Trophoblast cell (in vitro differentiated cells and primary cell): Measurements from ENCODE around the gene TIMM17B.
A peak's percentile ranks its signal among the peaks of the same experiment; 100 is the strongest.

ENCODE experiments used
- DNase-seq, 2 donors: peaks; one replicate each; pipeline ENCODE4 v3.0.0-alpha.2; 2016
- H2AFZ ChIP-seq: 2 replicates; pipeline ENCODE4 v1.6.1; 2013; ENCODE audit warnings: low read length, moderate library complexity, mild to moderate bottlenecking; ENCODE audit not compliant: insufficient read depth, poor library complexity
- H2AK5ac ChIP-seq: 2 replicates; pipeline ENCODE4 v1.6.1; 2013; ENCODE audit warnings: mild to moderate bottlenecking, low read length
- H2BK120ac ChIP-seq: 2 replicates; pipeline ENCODE4 v1.6.1; 2013; ENCODE audit warnings: low read length, mild to moderate bottlenecking, moderate library complexity; ENCODE audit not compliant: insufficient read depth, poor library complexity
- H2BK12ac ChIP-seq: 2 replicates; pipeline ENCODE4 v1.6.1; 2013; ENCODE audit warnings: mild to moderate bottlenecking, low read length, moderate library complexity
- H2BK5ac ChIP-seq: 2 replicates; pipeline ENCODE4 v1.6.1; 2013; ENCODE audit warnings: low read length, low read depth, moderate library complexity, mild to moderate bottlenecking; ENCODE audit not compliant: poor library complexity
- H3K14ac ChIP-seq: 2 replicates; pipeline ENCODE4 v1.6.1; 2013; ENCODE audit warnings: mild to moderate bottlenecking, low read length
- H3K18ac ChIP-seq: 2 replicates; pipeline ENCODE4 v1.6.1; 2013; ENCODE audit warnings: mild to moderate bottlenecking, low read length
- H3K23ac ChIP-seq: 2 replicates; pipeline ENCODE4 v1.6.1; 2013; ENCODE audit warnings: low read length
- H3K27ac ChIP-seq: 2 replicates; pipeline ENCODE4 v1.5.1; 2013; ENCODE audit warnings: low read depth, mild to moderate bottlenecking, inconsistent platforms, low read length, moderate library complexity
- H3K27me3 ChIP-seq: 2 replicates; pipeline ENCODE4 v1.6.1; 2013; ENCODE audit warnings: inconsistent platforms, mild to moderate bottlenecking, low read length, moderate library complexity; ENCODE audit not compliant: insufficient read depth
- H3K36me3 ChIP-seq, 2 experiments: 1 replicate in 1 of 2; 2 replicates in 1 of 2; pipeline ENCODE4 v1.6.1; 2013; ENCODE audit warnings: low read length in 2 of 2, mild to moderate bottlenecking in 2 of 2, moderate library complexity in 1 of 2; ENCODE audit not compliant: insufficient read depth in 2 of 2, control insufficient read depth in 1 of 2
- H3K4ac ChIP-seq: 2 replicates; pipeline ENCODE4 v1.6.1; 2013; ENCODE audit warnings: low read depth, mild to moderate bottlenecking, low read length, moderate library complexity
- H3K4me1 ChIP-seq, 2 experiments: 1 replicate in 1 of 2; 2 replicates in 1 of 2; pipeline ENCODE4 v1.6.1; 2013; ENCODE audit warnings: low read length in 2 of 2, mild to moderate bottlenecking in 2 of 2, moderate library complexity in 1 of 2; ENCODE audit not compliant: insufficient read depth in 2 of 2, control insufficient read depth in 1 of 2
- H3K4me2 ChIP-seq: 2 replicates; pipeline ENCODE4 v1.6.1; 2013; ENCODE audit warnings: inconsistent platforms, mild to moderate bottlenecking, low read length, moderate library complexity
- H3K4me3 ChIP-seq: 2 replicates; pipeline ENCODE4 v1.5.1; 2013; ENCODE audit warnings: mild to moderate bottlenecking, low read depth, low read length, inconsistent platforms
- H3K79me1 ChIP-seq: one replicate; pipeline ENCODE4 v1.6.1; 2013; ENCODE audit warnings: low read length
- H3K79me2 ChIP-seq: 2 replicates; pipeline ENCODE4 v1.6.1; 2013; ENCODE audit warnings: low read length, mild to moderate bottlenecking; ENCODE audit not compliant: control insufficient read depth, insufficient read depth, poor library complexity
- H3K9ac ChIP-seq: 2 replicates; pipeline ENCODE4 v1.6.1; 2013; ENCODE audit warnings: mild to moderate bottlenecking, low read length
- H3K9me3 ChIP-seq: 2 replicates; pipeline ENCODE4 v1.6.1; 2013; ENCODE audit warnings: low read depth, mild to moderate bottlenecking, control low read depth, inconsistent platforms, low read length; ENCODE audit not compliant: insufficient read depth
- H4K12ac ChIP-seq: 2 replicates; pipeline ENCODE4 v1.6.1; 2013; ENCODE audit warnings: low read depth, mild to moderate bottlenecking, low read length, moderate library complexity
- H4K8ac ChIP-seq: 2 replicates; pipeline ENCODE4 v1.6.1; 2013; ENCODE audit warnings: low read depth, mild to moderate bottlenecking, low read length, moderate library complexity
- H4K91ac ChIP-seq: one replicate; pipeline ENCODE4 v1.6.1; 2013; ENCODE audit warnings: low read depth, mild to moderate bottlenecking, low read length, moderate library complexity
- WGBS: extraction: QIAGEN DNeasy Blood & Tissue Kit; methylation state at CpG from one replicate; pipeline ENCODE4 v1.1.7; 2013; ENCODE audit warnings: missing lambda C conversion rate; ENCODE audit not compliant: insufficient read length, insufficient coverage; ENCODE audit errors: extremely low coverage; 5-methylcytosine and 5-hydroxymethylcytosine counted together

TIMM17B gene

DNA sequence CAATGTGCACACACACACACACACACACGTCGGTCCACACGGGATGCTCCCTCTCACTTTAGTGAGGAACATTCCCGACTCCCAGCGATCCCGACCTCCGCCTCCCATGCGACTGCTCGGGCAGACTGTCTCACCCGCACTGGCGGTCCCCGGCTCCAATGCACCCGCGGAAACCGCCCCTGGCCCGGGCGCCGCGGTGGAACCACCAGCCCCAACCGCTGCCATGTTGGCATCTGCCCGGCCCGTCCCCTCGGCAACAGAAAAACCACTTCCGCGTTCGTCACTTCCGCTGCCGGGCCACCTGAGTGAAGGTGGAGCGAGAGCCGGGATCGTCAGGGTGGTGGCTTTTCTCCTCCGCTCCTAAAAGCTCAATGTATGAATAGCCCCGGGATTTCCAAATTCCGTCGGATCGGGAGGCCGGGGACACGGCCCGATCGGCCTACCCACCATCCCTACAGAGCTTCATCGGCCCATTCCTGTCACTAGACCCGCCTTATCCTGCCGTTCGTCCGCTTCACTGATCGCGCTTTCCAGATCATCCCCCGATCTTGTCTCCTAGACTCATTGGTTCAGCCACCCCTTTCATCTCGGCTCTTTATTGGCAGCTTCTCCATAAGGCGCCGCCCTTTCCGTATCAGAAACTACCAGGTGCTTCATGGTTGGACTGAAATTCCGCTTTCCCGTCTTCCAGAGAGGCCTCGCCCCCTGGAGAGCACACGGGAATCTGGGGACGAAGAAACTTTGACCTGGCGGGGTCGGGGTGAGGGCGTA, 14.0 kb upstream of the TIMM17B start, which contains the start of gene SLC35A2:
TSS of gene SLC35A2 (minus strand) at position 235 of the 771 bp plus-strand sequence. CDS start at position 225, 10 bp downstream.
- Histone ChIP-seq H2BK12ac (no peak within 1 kb of the TSS), H3K4me3 (peak within 1 kb of the TSS; percentile 84), H2AFZ (peak within 1 kb of the TSS; percentile 54), H2BK120ac (no peak within 1 kb of the TSS), H2BK5ac (no peak within 1 kb of the TSS), H3K36me3 (peaks cover 16 to 22% of the 10 kb centered on the region in 2 experiments), H3K9me3 (no peaks in the 10 kb centered on the region), H3K14ac (peak within 1 kb of the TSS; percentile 87), H2AK5ac (peak within 1 kb of the TSS; percentile 76), H3K4me2 (peak within 1 kb of the TSS; percentile 84), H3K18ac (peak within 1 kb of the TSS; percentile 28), H4K8ac (peak within 1 kb of the TSS; percentile 76), H3K79me1 (peaks cover 7% of the 10 kb centered on the region), H3K79me2 (no peaks in the 10 kb centered on the region), H3K27ac (peak within 1 kb of the TSS; percentile 65), H3K27me3 (no peaks in the 10 kb centered on the region), H3K4me1 (no peaks in the 10 kb centered on the region), H3K9ac (peak within 1 kb of the TSS; percentile 87), H3K4ac (peak within 1 kb of the TSS; percentile 57), H4K12ac (peak within 1 kb of the TSS; percentile 74), H3K23ac (no peak within 1 kb of the TSS), H4K91ac (peak within 1 kb of the TSS; percentile 67)
- WGBS = no CpG with 5 or more reads among the region's 60 CpGs
- peak; percentile 73 to 81 for DNase-seq

- H3K79me1 ChIP-seq = peaks cover 7% of the 10 kb centered on the region
- peak overlapping the region; percentile 74 for H4K12ac ChIP-seq
Observed at GRCh38 chrX:48910926-48911411, 13.4 kb upstream of the TIMM17B start.

GRCh38 chrX:48909703-48910294, 12.2 kb upstream of the TIMM17B start:
- Histone ChIP-seq H4K12ac (no peak overlapping the region), H3K9me3 (no peaks in the 10 kb centered on the region), H3K36me3 (peaks cover 29 to 33% of the 10 kb centered on the region in 2 experiments), H4K8ac (no peak overlapping the region), H3K4ac (no peak overlapping the region), H3K9ac (no peak overlapping the region), H3K18ac (no peak overlapping the region), H3K27ac (no peak overlapping the region), H3K4me2 (no peak overlapping the region), H2BK5ac (no peak overlapping the region), H3K4me1 (no peaks in the 10 kb centered on the region), H3K79me2 (no peaks in the 10 kb centered on the region), H3K79me1 (peaks cover 7% of the 10 kb centered on the region), H2BK120ac (no peak overlapping the region), H3K14ac (no peak overlapping the region), H3K27me3 (no peaks in the 10 kb centered on the region), H2BK12ac (no peak overlapping the region), H4K91ac (no peak overlapping the region), H3K23ac (no peak overlapping the region), H3K4me3 (no peak overlapping the region), H2AK5ac (no peak overlapping the region), H2AFZ (no peak overlapping the region)
- peak; percentile 23 to 25 for DNase-seq
- no CpG with 5 or more reads among the region's 17 CpGs for WGBS

More at GRCh38 chrX:48910926-48911411, 13.4 kb upstream of the TIMM17B start:
- Histone ChIP-seq H3K9me3 (no peaks in the 10 kb centered on the region), H3K36me3 (peaks cover 21 to 28% of the 10 kb centered on the region in 2 experiments), H2AFZ (peak overlapping the region; percentile 17), H3K4me1 (no peaks in the 10 kb centered on the region), H3K27ac (no peak overlapping the region), H2AK5ac (peak overlapping the region; percentile 76), H3K4ac (peak overlapping the region; percentile 57), H4K91ac (peak overlapping the region; percentile 67), H3K23ac (no peak overlapping the region), H3K27me3 (no peaks in the 10 kb centered on the region), H3K4me3 (peak overlapping the region; percentile 84), H2BK5ac (no peak overlapping the region), H3K18ac (peak overlapping the region; percentile 28), H3K14ac (peak overlapping the region; percentile 87), H2BK120ac (no peak overlapping the region), H3K4me2 (peak overlapping the region; percentile 84), H4K8ac (peak overlapping the region; percentile 76), H2BK12ac (no peak overlapping the region), H3K9ac (peak overlapping the region; percentile 57), H3K79me2 (no peaks in the 10 kb centered on the region)
- peak in 1 of 2 donors; percentile 29 for DNase-seq
- WGBS = no CpG with 5 or more reads among the region's 12 CpGs

- H4K8ac ChIP-seq = no peak overlapping the region
- WGBS = no CpG with 5 or more reads among the region's 1 CpG
- H3K36me3 ChIP-seq = peaks cover 34 to 37% of the 10 kb centered on the region in 2 experiments
- H3K4me3 ChIP-seq = no peak overlapping the region
- H3K4ac ChIP-seq = no peak overlapping the region
- H2AK5ac ChIP-seq = no peak overlapping the region
- no peak overlapping the region for H2BK12ac ChIP-seq
- no peak overlapping the region for H2BK120ac ChIP-seq
- H2AFZ ChIP-seq = no peak overlapping the region
- H3K79me1 ChIP-seq = peaks cover 7% of the 10 kb centered on the region
- DNase-seq = peak; percentile 51 to 71
- no peaks in the 10 kb centered on the region for H3K9me3 ChIP-seq
- no peaks in the 10 kb centered on the region for H3K27me3 ChIP-seq
- no peak overlapping the region for H3K4me2 ChIP-seq
- no peak overlapping the region for H2BK5ac ChIP-seq
- H3K27ac ChIP-seq = no peak overlapping the region
- H3K23ac ChIP-seq = no peak overlapping the region
- no peaks in the 10 kb centered on the region for H3K4me1 ChIP-seq
- H3K79me2 ChIP-seq = no peaks in the 10 kb centered on the region
- H3K18ac ChIP-seq = no peak overlapping the region
- H4K91ac ChIP-seq = no peak overlapping the region
- no peak overlapping the region for H3K14ac ChIP-seq
- H4K12ac ChIP-seq = no peak overlapping the region
- no peak overlapping the region for H3K9ac ChIP-seq
Observed at GRCh38 chrX:48908600-48908999, 11.0 kb upstream of the TIMM17B start.
